Activated CD8-positive, alpha-beta T cell treated with anti-CD3 and anti-CD28 coated beads for 36 hours (primary cell): ENCODE results near the gene RNF213. TPM values are rescaled to one million over a fixed set of nuclear protein-coding genes. Genes with fewer than 3 reads are reported as not detected.

Source experiments
- ATAC-seq: fragments of 200-7000 bp; cut with Tn5 transposase; one replicate; pipeline ENCODE4 v1.10.0; 2021; ENCODE audit warnings: mild to moderate bottlenecking, moderate library complexity
- CTCF ChIA-PET: fragments of 350-600 bp; sonication (Branson Sonifier 250); formaldehyde crosslinking; loops from one replicate; lab custom pipeline; 2021; ENCODE audit warnings: antibody characterized with exemption; lab: Charles Lee
- POLR2A ChIA-PET: fragments of 350-600 bp; sonication (Branson Sonifier 250); formaldehyde crosslinking; loops from one replicate; lab custom pipeline; 2021; ENCODE audit warnings: antibody characterized with exemption; lab: Charles Lee
- DNase-seq: peaks from one replicate; pipeline ENCODE4 v3.0.0-alpha.2; 2020
- H3K27ac Mint-ChIP-seq: one replicate; pipeline ENCODE4 v1.8.0; 2021; ENCODE audit warnings: mild to moderate bottlenecking, mixed read lengths
- H3K27me3 Mint-ChIP-seq: one replicate; pipeline ENCODE4 v1.8.0; 2021; ENCODE audit warnings: mixed read lengths
- H3K36me3 Mint-ChIP-seq: one replicate; pipeline ENCODE4 v1.8.0; 2021; ENCODE audit warnings: low read depth, mixed read lengths
- H3K4me1 Mint-ChIP-seq: one replicate; pipeline ENCODE4 v1.8.0; 2021; ENCODE audit warnings: low read depth, mixed read lengths
- H3K4me3 Mint-ChIP-seq: one replicate; pipeline ENCODE4 v1.8.0; 2021; ENCODE audit warnings: mild to moderate bottlenecking, moderate library complexity, mixed read lengths
- H3K9me3 Mint-ChIP-seq: one replicate; pipeline ENCODE4 v1.8.0; 2021; ENCODE audit warnings: mixed read lengths
- intact Hi-C: fragments of 100-400 bp; cut with micrococcal nuclease; formaldehyde crosslinking; loops from one replicate; pipeline ENCODE4 v1.10.0; 2022
- total RNA-seq, 2 experiments: library from RNA; stranded (reverse); gene quantifications; one replicate each; pipeline ENCODE4 v1.2.3, GENCODE V29; 2021
- TF ChIP-seq, protein P1 (sequence below): fragments of 200-600 bp; IDR thresholded peaks from one replicate; pipeline ENCODE4 v1.8.0; 2022; ENCODE audit warnings: antibody characterized with exemption, mild to moderate bottlenecking

Gene RNF213
- total RNA-seq, 2 experiments from 2014 or later: 131 to 142 TPM

DNA sequence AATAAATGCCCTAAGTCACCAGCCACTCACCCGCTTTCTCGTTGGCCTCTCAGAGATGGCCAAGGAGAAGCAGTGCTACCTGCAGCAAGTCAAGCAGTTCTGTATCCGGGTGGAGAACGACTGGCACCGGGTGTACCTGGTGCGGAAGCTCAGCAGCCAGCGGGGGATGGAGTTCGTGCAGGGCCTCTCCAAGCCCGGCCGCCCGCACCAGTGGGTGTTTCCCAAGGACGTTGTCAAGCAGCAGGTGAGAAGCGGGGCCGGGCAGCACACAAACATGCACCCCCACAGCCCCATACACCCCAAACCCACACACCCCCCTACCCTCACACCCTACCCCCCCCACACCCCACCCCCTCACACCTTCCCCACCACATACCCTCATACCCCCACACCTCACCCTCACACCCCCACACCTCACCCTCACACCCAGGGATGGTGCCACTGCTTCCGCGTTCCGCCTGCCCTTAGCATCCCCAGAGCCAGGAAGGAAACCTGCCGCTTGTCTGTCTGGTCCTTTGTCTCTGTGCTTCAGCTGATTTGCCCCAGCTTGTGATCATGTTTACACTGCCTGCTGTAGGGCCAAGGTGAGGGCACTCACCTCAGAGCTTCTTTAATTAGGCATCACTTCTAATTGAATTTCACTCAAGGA is 112.4 kb downstream of the RNF213 start:
- no peak for DNase-seq
- intact Hi-C loops: no loop called here

DNA sequence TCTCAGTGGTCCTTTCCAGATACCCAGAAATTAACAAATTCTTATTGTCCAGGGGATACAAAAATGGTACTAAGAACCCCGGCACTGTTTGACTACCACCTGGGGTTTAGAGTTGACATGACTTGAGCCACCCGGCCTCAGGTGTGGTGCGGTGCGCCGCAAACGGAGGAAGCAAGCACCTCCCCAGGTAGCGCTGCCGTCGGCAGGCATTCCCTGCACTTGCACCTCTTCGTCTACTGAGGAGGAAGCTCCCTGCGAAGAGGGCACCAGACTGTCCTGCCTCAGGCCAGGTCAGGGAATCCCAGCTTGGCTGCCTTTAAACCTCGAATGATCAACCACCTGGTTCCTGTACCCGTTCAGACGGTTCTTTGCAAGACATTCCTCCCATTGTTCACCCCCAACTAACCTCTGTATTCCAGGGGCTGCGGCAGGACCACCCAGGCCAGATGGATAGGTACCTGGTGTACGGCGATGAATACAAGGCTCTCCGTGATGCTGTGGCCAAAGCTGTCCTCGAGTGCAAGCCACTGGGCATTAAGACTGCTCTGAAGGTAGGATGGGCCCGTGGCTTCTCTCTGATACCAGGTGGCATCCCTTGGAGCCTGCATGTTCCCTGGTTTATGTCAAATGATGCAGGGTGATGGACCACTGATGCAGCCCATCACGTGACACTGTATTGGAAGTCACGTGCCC is 113.5 kb downstream of the RNF213 start:
- Mint-ChIP-seq H3K27me3 (no peaks in the 10 kb centered on the region), H3K36me3 (peaks cover 61% of the 10 kb centered on the region), H3K4me1 (no peaks in the 10 kb centered on the region), H3K27ac (peak overlapping the region; percentile 67), H3K9me3 (no peaks in the 10 kb centered on the region), H3K4me3 (no peak overlapping the region)
- TF ChIP-seq, protein P1, sequence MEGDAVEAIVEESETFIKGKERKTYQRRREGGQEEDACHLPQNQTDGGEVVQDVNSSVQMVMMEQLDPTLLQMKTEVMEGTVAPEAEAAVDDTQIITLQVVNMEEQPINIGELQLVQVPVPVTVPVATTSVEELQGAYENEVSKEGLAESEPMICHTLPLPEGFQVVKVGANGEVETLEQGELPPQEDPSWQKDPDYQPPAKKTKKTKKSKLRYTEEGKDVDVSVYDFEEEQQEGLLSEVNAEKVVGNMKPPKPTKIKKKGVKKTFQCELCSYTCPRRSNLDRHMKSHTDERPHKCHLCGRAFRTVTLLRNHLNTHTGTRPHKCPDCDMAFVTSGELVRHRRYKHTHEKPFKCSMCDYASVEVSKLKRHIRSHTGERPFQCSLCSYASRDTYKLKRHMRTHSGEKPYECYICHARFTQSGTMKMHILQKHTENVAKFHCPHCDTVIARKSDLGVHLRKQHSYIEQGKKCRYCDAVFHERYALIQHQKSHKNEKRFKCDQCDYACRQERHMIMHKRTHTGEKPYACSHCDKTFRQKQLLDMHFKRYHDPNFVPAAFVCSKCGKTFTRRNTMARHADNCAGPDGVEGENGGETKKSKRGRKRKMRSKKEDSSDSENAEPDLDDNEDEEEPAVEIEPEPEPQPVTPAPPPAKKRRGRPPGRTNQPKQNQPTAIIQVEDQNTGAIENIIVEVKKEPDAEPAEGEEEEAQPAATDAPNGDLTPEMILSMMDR: no peak
- ChIA-PET CTCF (no interaction called here), POLR2A (no interaction called here)
- DNase-seq (no peak), ATAC-seq (no peak)
- intact Hi-C loops: no loop called here

More for the DNA sequence above, 112.4 kb downstream of the RNF213 start:
- no peaks in the 10 kb centered on the region for H3K9me3 Mint-ChIP-seq
- H3K36me3 Mint-ChIP-seq: peaks cover 63% of the 10 kb centered on the region
- H3K27ac Mint-ChIP-seq: no peak overlapping the region
- POLR2A ChIA-PET: no interaction called here
- H3K4me1 Mint-ChIP-seq: no peaks in the 10 kb centered on the region
- ATAC-seq: no peak
- H3K27me3 Mint-ChIP-seq: no peaks in the 10 kb centered on the region
- TF ChIP-seq, protein P1: no peak
- CTCF ChIA-PET: no interaction called here
- H3K4me3 Mint-ChIP-seq: no peak overlapping the region

DNA sequence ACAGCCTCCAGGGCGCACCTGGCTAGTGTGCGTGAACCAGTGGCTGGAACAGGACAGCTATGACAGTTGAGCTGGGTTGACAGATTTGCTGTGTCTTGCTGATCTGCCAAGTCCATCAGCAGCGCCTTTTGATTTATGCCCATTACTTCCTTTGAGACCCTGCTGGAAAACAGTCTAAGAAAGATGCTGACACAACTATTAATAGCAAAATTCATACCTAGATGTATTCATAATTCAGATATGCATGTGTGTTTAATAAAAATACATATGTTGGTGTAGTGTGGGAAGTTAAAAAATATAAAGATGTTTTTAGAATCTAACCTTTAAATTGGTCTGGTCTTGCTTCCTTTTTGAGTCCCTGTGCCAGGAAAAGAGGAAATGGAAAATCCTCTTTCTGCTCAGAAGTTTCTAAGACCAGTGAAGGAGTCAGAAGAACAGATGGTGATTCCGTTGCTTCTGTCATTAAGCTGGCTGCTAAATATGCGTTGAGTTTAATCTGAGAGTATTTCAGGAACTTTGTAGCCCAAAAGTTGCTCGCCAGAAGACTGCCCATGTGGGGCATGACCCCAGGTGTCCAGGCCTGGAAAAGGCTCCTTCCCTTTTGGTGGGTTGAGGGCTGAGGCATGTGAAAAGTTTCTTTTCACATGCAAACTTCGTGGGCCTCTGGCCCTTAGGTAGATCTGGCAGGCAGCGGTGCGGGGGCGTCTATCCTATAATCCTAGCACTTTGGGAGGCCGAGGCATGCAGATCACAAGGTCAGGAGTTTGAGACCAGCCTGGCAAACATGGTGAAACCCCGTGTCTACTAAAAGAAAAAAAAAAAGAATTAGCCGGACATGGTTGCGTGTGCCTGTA is 114.3 kb downstream of the RNF213 start:
- DNase-seq (no peak), ATAC-seq (no peak)
- no peak overlapping the region for H3K4me3 Mint-ChIP-seq
- intact Hi-C loops: no loop called here
- POLR2A ChIA-PET: interaction anchor here (0.6 kb wide), 1 partner anchor 618 kb away, joined by 4 read pairs; no protein-coding TSS in a partner anchor
- H3K27ac Mint-ChIP-seq: peak overlapping the region; percentile 67
- H3K4me1 Mint-ChIP-seq: no peaks in the 10 kb centered on the region
- peaks cover 61% of the 10 kb centered on the region for H3K36me3 Mint-ChIP-seq
- no peaks in the 10 kb centered on the region for H3K9me3 Mint-ChIP-seq
- TF ChIP-seq, protein P1: no peak
- CTCF ChIA-PET: no interaction called here
- no peaks in the 10 kb centered on the region for H3K27me3 Mint-ChIP-seq

DNA sequence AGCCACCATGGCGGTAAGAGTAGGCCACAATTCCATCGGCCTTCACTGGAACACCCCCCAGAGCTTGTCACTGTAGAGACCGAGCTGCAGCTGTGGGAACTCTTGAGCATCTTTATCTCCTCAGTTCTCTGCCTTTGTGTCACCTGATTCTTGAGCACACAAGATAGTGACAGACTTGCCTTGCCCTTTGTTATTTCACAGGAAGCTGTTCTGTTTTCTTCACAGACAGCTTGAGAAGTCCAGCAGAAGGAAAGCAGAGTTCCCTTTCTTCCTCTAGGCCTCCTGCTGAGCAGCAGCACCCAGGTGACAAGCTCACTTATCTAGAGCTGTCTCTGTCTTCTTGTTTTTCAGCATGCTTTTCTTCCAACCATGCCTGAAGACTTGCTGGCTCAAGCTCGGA is 115.9 kb downstream of the RNF213 start:
- intact Hi-C loops: no loop called here
- no peak for ATAC-seq
- no peak overlapping the region for H3K27ac Mint-ChIP-seq
- ChIA-PET POLR2A (interaction anchor here (0.9 kb wide), 1 partner anchor 176 kb away, joined by 3 read pairs; no protein-coding TSS in a partner anchor), CTCF (interaction anchor here (1.2 kb wide), 1 partner anchor 181 kb away, joined by 3 read pairs; no protein-coding TSS in a partner anchor)
- no peak for DNase-seq
- no peaks in the 10 kb centered on the region for H3K9me3 Mint-ChIP-seq
- no peak overlapping the region for H3K4me3 Mint-ChIP-seq
- no peaks in the 10 kb centered on the region for H3K4me1 Mint-ChIP-seq
- no peaks in the 10 kb centered on the region for H3K27me3 Mint-ChIP-seq
- H3K36me3 Mint-ChIP-seq: peaks cover 62% of the 10 kb centered on the region
- TF ChIP-seq, protein P1: no peak
